HuH-7 (cell line): Measurements from ENCODE around the gene TMEM86B.

Experiments
- DNase-seq: peaks from one replicate; pipeline ENCODE4 v3.0.0; 2011; ENCODE audit warnings: low spot score

The TMEM86B gene, protein sequence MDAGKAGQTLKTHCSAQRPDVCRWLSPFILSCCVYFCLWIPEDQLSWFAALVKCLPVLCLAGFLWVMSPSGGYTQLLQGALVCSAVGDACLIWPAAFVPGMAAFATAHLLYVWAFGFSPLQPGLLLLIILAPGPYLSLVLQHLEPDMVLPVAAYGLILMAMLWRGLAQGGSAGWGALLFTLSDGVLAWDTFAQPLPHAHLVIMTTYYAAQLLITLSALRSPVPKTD

GRCh38 chr19:55228403-55229031 is at the start of gene TMEM86B:
TSS of gene TMEM86B (minus strand) at chr19:55228763. CDS start at chr19:55228741, 22 bp downstream.
- peak; percentile 98 for DNase-seq

- no peak for DNase-seq
These were observed 48.9 kb upstream of the TMEM86B start for GRCh38 chr19:55277494-55277893.

- no peak for DNase-seq
These were observed 48.3 kb upstream of the TMEM86B start for GRCh38 chr19:55276720-55277430.

DNA sequence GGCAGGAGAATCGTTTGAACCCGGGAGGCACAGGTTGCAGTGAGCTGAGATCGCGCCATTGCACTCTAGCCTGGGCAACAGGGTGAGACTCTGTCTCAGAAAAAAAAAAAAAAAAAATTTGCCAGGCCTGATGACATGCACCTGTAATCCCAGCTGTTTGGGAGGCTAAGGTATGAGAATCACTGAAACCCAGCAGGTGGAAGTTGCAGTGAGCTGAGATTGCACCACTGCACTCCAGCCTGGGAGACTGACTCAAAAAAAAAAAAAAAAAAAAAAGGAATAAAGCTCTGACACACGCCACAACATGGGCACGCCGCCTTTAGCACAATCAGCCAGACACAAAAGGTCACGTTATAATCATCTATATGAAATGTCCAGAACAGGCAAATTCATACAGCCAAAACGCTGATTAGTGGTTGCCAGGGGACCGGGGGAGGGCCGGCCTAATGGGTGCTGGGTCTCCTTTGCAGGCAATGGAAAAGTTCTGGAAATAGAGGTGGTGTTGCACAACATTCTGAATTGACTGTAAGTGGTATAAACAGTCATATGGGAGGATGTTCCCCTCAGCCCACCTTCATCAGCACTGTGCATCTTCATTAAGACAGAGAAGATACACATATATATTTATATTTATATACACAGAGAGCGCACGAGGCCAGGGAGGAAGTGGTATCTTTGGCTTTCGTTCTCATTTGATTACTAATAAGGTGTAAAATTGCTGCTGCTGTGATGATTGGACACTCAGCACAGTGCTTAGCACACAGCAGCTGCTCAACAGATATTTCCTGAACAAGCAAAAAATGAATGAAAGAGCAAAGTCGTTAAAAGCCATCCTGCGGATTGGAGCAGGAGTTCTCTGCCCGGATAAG is 47.5 kb upstream of the TMEM86B start:
- DNase-seq = no peak

- no peak for DNase-seq
These were observed 45.6 kb upstream of the TMEM86B start for GRCh38 chr19:55273978-55274707.

DNA sequence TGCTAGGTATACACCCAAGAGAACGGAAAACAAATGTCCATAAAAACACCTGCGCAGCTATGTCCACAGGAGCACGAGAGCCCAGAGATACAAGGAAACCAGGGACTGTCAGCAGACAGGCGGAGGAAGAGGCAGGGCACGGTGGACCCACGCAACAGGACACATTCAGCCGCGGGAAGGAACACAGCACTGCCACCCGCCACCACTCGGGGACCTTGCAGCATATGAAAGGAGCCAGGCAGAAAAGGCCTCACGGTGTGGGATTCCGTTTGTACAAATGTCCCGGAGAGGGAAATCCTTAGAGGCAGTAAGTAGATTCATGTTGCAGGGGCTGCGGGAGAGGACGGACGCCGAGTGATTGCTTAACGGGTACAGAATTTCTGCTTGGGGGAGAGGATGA is 43.6 kb upstream of the TMEM86B start:
- no peak for DNase-seq

- no peak for DNase-seq
These were observed 41.8 kb upstream of the TMEM86B start for GRCh38 chr19:55270172-55270942.

DNA sequence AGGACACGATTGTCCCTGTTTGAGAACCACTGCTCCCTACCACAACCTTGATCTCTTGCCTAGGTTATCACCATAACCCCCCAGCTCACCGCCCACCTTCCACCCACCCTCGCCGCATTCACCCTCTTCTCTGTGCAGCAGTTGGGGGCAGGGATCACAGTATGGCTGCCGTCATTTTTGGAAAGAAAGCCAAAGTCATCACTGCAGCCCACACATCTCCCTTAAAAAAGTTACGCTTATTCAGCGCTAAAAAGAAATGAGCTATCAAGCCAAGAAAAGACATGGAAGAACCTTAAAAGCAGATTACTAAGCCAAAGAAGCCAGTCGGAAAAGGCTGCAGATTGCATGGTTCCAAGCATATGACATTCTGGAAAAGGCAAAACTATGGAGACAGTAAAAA is 40.7 kb upstream of the TMEM86B start:
- DNase-seq = no peak

GRCh38 chr19:55266840-55267239 is 38.3 kb upstream of the TMEM86B start:
- no peak for DNase-seq

GRCh38 chr19:55266404-55266803 is 37.8 kb upstream of the TMEM86B start:
- no peak for DNase-seq

DNA sequence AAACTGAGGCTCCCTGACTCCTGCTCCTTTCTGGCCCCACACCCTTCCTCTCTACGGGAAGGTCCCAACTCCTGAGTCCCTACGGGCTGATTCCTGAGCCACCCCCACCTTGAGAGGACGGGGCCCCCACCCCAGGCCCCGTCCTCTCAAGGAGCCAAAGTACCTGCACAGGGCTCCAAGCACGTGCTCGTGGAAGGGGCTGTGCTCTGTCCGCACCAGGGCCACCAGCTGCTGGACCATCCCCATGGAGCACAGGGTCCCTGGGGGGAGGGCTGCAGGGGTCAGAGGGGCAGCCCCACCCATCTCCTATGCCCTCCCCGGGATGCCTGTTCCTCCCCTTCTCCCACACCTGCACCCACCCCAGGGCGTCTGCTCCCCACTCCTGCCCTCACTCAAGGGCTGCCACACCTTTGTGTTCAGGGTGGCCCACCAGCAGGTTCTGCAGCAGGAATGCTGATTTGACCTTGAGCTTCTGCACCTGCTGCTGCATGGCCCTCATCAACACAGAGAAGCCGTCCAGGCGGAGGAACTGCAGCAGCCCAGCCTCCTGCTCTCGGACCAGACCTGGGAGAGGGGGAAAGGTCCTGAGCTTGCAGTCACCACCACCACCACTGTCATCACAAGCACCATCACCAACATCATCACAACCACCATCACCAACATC is 37.3 kb upstream of the TMEM86B start:
- no peak for DNase-seq

GRCh38 chr19:55265173-55265572 is 36.6 kb upstream of the TMEM86B start:
- DNase-seq = no peak

- DNase-seq = no peak
These were observed 36.0 kb upstream of the TMEM86B start for GRCh38 chr19:55264531-55264930.

- no peak for DNase-seq
These were observed 33.8 kb upstream of the TMEM86B start for GRCh38 chr19:55262359-55262758.

GRCh38 chr19:55261671-55262126 is 33.1 kb upstream of the TMEM86B start:
- no peak for DNase-seq

DNA sequence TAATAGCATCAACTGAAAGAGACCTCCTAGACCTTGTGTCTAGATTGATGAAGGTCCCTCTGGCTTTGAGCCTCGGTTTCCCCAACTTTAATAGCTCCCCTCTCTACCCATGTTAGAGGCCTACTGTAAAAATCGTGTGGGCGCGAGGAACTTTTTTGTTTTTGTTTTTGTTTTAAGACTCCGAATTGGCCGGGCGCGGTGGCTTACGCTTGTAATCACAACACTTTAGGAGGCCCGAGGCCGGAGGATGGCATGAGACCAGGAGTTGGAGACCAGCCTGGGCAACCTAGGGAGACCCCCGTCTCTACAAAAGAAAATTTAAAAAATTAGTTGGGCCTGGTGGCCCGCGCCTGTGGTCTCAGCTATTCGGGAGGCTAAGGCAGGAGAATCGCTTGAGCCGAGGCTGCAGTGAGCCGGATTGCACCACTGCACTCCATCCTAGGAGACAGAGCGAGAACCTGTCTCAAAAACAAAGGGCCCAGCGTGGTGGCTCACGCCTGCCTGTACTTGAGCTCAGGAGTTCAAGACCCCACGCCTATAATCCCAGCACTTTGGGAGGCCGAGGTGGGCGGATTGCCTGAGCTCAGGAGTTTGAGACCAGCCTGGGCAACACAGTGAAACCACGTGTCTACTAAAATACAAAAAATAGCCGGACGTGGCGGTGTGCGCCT is 31.1 kb upstream of the TMEM86B start:
- DNase-seq = no peak

- DNase-seq = peak; percentile 99
These were observed 30.4 kb upstream of the TMEM86B start, which contains the start of gene PPP6R1 for GRCh38 chr19:55258828-55259539. TSS of gene PPP6R1 (minus strand) at chr19:55259017. CDS start at chr19:55247103, 11,914 bp downstream.

DNA sequence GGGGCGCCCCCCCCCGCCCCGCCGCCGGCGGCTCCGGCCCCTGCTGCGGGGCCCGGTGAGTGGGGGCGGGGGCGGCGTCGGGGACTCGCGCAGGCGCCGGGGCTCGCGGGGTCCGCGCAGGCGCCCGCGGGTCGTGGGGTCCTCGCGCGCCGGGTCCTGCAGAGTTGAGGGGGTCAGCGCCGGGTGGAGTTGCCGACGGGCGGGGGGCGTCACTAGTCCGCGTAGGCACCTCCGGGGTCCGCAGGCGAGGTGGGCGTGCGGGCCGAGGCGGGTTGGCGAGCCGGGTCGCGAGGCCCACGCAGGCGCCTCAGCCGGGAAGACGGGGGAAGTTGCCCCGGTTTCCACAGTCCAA is 29.9 kb upstream of the TMEM86B start:
- DNase-seq = no peak
